GM19324 (cell line): ENCODE data around the gene SH3RF1.
"Not testable (repeated sequence)": the region's sequence is repeated elsewhere in the genome, so short reads cannot be mapped to it uniquely, and the experiment has no call there.

Experiments used
- ATAC-seq: cut with Tn5 transposase; IDR thresholded peaks from one replicate; pipeline ENCODE4 v1.9.1; 2021; ENCODE audit warnings: mild to moderate bottlenecking, moderate library complexity; ENCODE audit not compliant: unreplicated experiment, low FRiP score

SH3RF1 gene

GRCh38 chr4:169229571-169230028, 41.2 kb downstream of the SH3RF1 start:
- no peak for ATAC-seq

GRCh38 chr4:169228076-169228475, 42.7 kb downstream of the SH3RF1 start:
- no peak for ATAC-seq

DNA sequence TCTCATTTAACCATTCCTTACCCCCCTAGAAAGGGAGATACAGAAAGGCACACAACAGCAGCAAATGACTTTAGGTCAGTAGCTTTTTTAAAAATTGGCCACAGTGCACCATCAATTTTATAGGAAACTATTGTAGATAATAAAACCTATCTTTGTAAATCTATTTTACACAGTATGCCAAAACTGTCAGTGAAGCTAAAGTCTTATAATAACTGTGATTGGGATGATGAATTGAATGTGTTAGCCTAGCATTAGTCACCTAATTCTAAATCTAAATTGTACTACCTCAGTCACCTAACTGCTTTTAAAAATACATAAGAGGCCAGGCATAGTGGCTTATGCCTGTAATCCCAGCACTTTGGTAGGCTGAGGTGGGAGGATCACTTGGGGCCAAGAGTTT, 44.2 kb downstream of the SH3RF1 start:
- ATAC-seq = no peak

- no peak for ATAC-seq
Observed at GRCh38 chr4:169225812-169226211, 44.9 kb downstream of the SH3RF1 start.

- ATAC-seq = no peak
Observed at GRCh38 chr4:169225058-169225751, 45.6 kb downstream of the SH3RF1 start.

- ATAC-seq = no peak
Observed at GRCh38 chr4:169222761-169223160, 48.0 kb downstream of the SH3RF1 start.

DNA sequence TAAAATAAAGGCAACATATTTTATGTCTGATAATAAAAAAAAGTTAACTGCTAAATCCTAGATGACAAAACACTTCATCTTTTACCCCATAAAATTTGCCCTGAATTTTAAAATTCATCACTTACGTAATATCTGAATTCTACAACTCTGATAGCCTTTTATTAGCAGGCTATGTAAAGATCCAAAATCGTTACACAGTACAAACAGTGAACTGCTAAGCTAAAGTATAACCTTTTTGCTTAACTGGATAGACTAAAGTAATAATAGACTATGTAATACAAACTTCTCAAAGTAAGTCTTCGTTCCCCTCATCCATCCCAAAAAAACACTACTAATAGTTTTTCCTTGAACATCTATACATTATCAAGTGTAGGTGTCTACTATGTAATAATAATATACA, 49.1 kb downstream of the SH3RF1 start:
- ATAC-seq = no peak

GRCh38 chr4:169220854-169221411, 49.8 kb downstream of the SH3RF1 start:
- ATAC-seq = no peak

- ATAC-seq = no peak
Observed at GRCh38 chr4:169220447-169220846, 50.3 kb downstream of the SH3RF1 start.

GRCh38 chr4:169219440-169219839, 51.3 kb downstream of the SH3RF1 start:
- no peak for ATAC-seq

- ATAC-seq = peak; percentile 40
Observed at GRCh38 chr4:169215656-169216055, 55.1 kb downstream of the SH3RF1 start.

DNA sequence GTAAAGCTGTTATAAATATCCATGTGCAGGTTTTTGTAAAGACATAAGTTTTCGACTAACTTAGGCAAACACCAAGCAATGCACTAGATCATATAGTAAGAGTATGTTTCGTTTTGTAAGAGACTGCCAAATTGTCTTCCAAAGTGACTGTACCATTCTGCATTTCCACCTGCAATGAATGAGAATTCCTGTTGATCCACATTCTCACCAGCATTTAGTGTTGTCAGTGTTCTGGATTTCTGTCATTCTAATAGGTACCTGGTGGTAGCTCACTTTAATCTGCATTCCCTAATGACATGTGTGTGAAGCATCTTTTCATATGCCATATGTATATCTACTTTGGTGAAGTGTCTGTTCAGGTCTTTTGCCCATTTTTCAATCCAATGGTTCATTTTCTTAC, 57.8 kb downstream of the SH3RF1 start:
- ATAC-seq = no peak

DNA sequence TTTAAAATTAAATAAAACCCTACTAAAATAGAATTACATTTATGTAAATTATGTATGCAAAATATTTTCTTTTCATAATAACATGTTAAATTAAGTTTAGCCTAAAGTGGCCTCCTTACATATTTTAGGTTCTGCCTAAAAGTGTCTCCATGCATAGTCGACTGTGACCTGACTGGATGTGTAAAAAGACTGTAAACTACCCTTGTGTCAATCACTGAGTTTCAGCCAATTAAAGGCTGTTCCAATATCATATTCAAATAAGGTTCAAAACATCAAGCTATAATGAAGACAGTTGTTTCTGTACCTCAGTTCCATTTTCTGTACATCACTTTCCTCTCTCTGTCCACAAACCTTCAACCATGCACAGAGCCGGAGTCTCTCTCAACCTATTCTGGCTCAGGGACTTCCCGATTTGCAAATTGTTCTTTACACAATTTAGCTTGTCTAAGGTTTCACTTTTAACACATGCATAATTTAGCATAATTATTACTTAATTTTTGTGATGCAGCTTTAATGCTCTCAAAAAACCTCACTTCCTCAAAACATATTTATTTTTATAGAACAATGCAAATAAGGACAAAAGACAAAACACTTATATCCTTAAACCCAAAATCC, 60.1 kb downstream of the SH3RF1 start:
- ATAC-seq = peak; percentile 86

DNA sequence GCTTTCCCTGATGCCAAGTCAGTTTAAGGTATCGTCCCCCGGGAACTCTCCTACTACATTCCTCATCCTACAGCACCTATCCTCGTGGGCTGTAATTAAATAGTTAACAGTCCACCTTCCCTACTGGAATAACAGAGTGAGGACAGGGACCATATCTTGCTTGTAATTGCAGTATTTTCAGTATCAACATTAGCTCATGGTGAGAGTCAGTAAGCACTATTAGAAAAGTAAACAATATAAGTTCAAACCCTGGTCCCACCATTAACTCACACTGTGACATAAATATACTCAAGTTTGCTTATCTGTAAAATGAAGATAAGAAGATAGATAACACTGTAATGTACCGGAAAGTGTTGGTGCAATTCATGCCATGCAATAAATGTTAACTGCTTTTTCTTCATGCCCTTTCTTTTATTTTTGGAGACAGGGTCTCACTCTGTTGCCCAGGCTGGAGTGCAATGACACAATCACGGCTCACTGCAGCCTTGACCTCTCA, 61.3 kb downstream of the SH3RF1 start:
- no peak for ATAC-seq

DNA sequence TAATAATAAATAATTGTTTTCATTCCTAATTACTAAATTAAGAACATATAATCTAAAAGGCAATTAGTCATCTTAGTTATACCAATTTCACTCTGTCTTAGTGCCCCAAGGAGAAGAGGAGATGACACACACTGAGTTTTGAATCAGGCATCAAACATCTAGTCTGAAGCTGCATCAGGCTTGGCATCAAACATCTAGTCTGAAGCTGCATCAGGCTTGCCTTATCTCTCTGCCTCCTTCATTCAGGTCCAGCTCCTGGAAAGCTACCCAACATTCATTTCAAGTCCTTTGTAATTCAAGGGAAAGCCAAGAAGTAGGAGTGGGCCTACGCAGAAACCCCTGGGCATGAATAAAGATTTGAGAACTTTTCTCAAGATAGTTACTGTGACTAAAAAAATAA, 62.2 kb downstream of the SH3RF1 start:
- no peak for ATAC-seq

DNA sequence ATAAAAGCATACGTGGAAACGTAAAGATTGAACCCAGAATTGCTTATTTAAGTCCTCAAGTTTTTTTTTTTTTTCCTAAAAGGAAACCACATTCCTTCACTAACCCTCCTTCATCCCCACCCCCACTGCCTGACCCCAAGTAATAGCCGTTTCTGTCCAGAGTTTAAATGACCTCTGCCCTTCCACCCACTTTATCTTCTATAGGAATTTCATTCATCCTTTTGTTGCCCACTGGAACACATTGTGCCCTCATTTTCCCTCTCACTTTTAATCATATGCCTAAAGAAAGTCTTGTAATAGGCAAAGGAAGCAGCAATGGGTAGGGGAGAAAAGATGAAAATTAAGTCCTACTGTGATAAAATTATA, 62.7 kb downstream of the SH3RF1 start:
- ATAC-seq = no peak

GRCh38 chr4:169207436-169208089, 63.2 kb downstream of the SH3RF1 start:
- no peak for ATAC-seq

DNA sequence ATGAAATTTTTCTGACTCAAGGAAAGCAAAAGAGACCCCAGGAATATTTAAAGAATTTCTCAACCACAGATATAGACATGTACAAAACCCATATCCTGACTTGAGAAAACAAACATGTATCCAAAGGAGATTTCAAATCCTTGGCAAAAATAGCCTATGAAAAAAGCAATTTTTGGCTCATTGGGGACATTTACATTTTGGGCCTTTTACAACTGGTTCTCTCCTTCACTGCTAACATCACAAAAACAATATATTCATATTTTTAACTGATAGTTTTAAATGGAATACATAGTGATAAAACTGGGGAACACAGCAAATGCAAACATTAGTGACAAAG, 65.0 kb downstream of the SH3RF1 start:
- no peak for ATAC-seq

GRCh38 chr4:169205075-169205743, 65.5 kb downstream of the SH3RF1 start:
- ATAC-seq = no peak

- no peak for ATAC-seq
Observed at GRCh38 chr4:169203891-169204290, 66.9 kb downstream of the SH3RF1 start.

DNA sequence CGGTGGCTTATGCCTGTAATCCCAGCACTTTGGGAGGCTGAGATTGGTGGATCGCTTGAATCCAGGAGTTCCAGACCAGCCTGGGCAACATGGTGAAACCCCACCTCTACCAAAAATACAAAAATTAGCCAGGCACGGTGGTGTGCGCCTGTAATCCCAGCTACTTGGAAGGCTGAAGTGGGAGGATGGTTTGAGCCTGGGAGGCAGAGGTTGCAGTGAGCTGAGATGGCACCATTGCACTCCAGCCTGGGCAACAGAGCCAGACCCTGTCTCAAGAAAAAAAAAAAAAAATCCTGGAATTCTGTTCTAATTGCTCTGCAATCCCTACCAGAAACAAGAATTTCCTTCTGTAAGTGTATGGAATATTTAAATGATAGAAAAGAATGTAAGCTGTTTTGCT, 67.5 kb downstream of the SH3RF1 start:
- not testable (repeated sequence) for ATAC-seq
